ENCODE data around the gene SLC4A3.

SLC4A3 gene

DNA sequence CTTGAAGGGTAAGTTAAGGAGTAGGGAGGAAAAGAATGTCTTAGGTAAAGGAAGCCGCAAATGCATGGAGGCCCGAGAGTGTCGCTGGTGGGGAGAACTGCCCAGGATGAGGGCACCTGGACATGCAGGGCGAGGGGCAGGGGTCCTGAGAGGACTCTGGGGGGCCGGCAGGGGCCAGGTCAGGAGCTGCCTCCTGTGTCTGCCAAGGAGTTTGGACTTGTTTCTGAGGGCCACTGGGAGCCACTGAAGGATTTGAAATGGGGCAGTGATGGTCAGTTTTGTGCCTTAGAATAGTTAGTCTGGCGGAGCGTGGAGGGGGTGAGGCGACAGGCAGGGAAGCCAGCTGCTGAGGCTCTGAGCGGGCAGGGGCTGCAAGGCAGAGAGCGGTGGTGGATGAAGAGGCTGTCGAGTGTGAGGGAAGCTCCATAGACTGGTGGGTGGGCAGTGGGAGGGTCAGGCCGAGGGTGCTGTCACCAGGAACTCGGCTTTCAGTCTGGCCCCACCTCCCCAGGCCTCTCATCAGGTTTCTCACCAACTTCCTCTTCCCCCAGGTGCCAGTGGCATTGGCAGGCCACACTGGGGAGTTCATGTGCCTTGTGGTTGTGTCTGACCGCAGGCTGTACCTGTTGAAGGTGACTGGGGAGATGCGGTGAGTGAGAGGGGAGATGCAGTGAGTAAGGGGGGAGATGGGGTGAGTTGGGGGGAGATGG is 14.7 kb upstream of the SLC4A3 start:
- no peak for DNase-seq

DNA sequence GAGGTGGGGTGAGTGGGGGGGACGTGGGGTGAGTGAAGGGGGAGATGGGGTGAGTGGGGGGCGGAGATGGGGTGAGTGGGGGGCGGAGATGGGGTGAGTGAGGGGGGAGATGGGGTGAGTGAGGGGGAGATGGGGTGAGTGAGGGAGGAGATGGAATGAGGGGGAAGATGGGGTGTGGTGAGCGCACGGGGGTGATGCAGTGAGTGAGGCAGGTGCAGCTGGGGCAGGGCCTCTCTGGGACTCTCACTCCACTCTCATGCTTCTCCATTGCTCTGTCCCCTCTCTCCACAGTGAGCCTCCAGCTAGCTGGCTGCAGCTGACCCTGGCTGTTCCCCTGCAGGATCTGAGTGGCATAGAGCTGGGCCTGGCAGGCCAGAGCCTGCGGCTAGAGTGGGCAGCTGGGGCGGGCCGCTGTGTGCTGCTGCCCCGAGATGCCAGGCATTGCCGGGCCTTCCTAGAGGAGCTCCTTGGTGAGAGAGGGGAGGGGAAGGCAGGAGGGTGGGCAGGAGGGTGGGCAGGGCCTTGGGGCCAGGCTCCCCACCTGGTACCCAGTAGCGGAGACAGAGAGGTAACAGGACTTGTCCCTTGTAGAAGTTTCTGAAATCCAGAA is 13.9 kb upstream of the SLC4A3 start:
- no peak for DNase-seq

DNA sequence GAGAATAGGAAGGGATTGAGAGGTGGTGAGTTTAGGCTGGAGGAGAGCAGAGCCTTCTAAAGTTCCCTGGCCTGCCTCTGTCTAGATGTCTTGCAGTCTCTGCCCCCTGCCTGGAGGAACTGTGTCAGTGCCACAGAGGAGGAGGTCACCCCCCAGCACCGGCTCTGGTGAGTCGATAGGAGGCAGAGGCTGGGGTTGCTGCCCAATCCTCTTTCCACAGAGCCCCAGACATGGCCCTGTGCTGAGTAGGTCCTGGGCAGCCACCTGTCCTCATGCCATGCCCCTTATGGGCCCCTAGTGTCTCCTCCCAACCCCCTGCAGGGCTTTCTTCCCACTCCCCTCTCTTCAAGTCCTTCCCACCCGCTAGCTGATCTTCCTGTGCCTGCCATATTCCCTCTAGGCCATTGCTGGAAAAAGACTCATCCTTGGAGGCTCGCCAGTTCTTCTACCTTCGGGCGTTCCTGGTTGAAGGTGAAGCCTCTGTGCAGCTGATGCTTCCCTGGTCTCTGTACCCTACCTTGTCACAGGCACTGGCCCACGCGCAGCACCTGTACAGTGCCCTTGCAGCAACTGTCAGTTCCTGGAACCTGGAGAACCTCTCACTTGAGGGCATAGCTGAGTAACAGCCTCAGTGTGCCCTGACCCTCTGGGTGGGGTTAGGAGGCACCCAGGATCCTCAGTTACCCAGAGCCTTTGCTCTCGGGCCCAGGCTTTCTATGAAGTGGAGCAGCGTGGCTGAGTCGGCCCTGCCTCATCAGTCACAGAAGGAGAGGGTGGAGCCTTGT is 13.2 kb upstream of the SLC4A3 start:
- no peak for DNase-seq

DNA sequence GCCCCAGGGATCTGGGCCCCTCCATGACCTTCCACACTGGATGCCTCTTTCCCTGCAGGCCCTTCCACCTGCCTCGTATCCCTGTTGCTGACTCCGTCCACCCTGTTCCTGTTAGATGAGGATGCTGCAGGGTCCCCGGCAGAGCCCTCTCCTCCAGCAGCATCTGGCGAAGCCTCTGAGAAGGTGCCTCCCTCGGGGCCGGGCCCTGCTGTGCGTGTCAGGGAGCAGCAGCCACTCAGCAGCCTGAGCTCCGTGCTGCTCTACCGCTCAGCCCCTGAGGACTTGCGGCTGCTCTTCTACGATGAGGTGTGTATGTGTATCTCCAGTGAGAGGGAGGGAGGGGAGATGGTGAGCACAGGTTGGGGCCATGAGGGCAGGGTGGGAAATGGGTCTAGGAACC is 12.4 kb upstream of the SLC4A3 start:
- no peak for DNase-seq

DNA sequence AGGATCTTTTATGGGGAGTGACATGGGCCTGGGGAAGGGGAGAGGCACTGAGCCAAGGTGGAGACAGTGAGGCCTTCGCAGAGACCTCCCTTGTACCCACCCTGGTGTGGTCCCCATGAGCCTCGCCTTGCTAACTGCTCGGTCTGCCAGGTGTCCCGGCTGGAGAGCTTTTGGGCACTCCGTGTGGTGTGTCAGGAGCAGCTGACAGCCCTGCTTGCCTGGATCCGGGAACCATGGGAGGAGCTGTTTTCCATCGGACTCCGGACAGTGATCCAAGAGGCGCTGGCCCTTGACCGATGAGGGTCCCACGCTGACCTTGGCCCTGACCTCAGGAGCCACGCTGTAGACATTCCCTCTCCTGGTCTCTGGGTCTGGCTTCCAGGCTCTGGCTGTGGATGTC is 11.5 kb upstream of the SLC4A3 start:
- no peak for DNase-seq

DNA sequence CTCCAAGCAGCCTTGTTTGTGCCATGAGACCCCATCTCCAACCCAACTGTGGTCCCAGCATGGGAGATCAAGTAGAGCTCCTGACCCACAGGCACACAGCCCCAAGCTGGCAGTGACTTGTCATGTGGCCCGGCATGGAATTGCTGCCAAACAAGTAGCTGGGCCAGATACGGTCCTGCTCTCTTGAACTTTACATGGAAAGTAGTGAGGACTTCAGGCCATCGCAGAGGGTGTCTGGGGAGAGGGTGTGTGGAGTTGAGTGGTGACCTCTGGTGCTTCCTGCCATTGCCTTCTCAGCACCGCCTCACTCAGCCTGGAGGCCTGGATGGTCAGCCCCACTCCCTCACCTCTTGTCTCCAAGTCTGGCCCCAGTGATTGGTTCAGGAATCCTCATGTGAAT is 10.9 kb upstream of the SLC4A3 start:
- DNase-seq = no peak

DNA sequence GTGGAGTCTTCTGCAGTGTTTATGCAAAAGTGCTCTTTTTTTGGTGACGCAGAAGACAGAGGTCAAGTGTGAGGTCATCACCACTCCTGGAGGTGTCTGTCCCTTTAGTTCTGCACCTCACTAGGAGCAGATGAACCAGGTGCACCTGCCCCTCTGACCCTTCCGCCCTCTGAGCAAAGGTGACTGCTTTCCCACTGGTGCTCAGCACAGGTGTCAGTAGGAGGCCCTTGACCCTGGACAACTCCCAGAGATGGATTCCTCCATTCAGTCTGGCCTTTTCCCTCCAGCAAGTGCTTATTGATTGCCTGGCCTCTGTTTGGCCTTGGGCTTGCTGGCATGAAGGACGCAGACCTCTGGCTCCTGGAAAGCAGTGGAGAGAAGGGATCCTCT is 8.7 kb upstream of the SLC4A3 start:
- no peak for DNase-seq

DNA sequence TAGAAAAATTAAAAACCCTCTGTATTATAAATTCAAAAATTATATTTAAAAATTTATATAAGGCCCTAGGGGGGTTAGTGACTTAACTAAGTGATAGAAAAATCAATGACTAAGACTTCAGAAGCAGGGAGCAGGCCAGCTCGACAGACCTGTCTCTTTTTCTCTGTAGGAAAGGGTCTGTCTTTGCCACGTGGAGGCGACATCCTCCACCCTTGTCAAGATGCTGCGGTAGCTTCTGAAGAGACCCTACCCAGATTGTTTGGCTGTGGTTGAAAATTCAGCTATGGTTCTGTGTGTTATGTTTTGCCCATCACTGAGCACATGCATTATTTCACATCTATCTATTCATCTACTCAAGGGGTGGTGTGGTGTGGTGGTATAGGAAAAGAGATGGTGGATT is 8.2 kb upstream of the SLC4A3 start:
- peak; percentile 20 for DNase-seq

DNA sequence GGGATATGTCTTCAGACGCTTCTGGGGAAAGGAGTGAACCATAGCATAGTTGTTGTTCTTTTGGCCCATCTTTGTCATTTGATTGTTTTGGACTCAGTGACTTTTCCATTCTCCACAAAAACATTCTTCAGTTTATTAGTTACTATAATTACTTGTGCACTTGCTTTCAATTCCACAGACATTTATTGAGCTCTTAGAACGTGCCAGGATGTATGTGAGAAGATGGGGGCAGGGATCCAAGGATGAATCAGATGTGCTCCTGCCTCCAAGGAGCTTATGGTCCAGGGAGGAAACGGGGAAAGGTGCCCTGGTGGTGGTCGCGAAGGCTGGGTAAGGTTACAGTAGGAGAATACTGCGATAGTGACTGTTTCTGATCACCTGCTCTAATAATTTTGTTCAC is 6.9 kb upstream of the SLC4A3 start:
- no peak for DNase-seq

DNA sequence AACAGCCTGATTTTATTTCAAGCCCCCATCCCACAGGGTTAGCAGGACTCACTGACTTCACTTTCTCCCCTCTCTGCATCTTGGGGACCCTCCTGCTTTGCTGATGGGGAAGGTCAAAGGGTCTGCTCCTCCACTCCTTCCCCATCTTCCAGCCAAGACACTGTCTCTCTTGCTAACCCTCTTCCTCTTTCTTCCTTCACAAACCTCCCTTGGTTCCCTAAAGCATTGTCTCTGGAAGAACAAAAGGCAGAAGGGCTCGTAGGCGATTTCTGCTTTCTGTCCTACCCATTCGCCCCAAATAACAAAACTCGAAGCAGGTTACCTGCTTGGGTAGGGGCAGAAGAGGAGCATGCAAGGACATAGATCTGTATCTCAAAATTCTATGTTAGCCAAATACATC is 5.5 kb upstream of the SLC4A3 start:
- DNase-seq = no peak

DNA sequence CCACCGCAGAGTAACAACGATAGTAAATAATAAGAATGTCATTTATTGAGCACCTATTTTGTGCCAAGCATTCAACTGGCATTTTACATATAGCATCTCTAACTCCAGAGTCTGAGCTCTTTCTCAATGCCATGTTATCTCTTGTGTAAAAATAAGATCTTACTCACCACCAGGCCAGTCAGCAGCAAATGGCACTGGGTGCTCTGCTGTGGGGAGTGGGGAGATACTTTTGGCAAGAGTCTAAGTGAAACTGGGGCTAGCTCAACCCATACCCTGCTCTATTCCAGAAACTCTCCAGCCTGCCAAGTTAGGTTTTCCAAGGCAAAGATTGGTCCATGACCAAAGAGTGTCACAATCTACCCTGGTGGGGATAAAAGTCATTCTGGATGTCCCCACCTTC is 5.0 kb upstream of the SLC4A3 start:
- no peak for DNase-seq

DNA sequence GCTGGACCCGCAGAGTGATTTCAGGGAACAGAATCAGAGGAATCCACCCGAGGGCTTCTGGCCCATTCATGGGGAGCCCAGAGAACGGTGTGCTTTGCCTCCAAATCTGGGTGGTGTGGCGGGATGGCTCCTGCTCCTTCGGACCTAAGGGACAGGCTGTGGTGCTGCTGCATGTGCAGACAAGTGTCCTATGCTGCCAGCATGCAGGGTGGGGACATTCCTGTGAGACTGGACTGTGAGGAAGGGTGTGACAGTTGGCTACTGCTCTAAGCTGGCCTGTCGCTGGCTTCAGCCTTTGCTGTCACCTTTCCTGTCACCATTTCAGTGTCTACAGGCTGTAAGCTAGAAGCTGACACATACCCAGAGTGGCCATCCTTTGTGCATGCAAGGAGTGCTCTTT is 2.9 kb upstream of the SLC4A3 start:
- no peak for DNase-seq

DNA sequence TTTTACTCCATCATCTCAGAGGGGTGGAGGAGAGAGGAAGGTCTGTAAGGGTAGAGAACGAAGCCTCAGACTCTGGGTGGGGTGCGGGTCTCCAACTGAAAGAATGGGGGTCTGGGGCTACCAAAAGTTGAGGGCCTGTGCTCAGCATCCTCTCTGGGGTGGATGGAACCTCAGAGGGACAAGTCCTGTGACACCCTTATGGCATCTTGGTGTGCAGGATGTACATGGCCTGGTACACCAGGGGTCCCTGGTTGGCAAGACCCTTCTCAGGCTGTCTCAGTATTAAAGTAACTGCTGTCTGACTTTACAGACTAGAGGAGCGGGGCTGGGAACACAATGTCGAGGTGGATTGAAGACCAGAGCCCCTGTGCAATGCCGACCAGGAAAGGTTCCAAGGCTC is 2.3 kb upstream of the SLC4A3 start:
- no peak for DNase-seq

DNA sequence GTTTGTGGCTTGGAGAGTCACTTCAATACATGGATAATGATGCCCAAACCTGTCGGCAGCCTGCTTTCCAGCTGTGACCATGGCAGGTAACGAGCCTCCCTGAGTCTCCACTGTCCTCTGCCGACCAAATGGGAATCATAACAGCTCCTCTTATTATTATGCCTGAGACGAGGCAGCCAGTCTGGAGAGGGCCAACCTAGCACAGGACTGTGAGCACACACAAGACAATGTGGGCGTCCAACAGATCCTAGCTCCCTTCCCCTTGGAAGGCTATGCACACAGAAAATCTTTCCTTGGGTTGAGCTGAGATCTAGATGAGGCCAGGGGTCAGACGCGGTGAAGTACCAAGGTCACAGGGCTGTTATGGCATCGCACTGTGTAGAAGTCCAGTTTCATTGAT is 890 bp upstream of the SLC4A3 start:
- DNase-seq = no peak

DNA sequence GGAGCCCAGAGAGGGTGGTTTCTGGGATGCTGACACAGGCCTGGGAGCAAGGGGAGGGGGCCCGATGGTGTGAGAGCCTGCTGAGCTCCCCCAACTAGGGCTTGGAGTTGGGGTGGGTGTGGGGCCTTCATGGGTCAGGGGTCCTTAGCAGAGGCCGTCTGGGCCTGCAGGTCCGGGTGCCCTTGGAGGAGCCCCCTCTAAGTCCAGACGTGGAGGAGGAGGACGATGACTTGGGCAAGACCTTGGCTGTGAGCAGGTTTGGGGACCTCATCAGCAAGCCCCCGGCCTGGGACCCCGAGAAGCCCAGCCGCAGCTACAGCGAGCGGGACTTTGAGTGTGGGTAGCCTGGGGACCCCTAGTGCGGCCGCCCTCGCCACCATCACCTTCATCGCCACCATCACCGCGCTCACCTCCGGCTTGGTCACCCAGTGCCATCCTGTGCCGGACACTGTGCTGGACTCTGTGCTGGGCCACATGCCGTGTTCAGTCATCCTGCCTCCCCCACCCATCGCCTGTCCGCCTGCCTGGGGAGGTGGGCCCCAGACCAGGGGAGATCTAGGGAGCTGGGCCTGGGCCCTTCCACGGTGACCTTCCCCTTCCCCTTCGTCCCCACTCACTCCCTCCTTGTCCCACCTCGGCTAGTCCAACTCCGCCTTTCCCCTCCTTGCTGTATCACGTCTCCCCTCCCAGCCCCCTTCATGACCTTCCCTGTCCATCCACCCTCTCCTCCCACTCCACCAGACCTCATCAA is 980 bp downstream of the SLC4A3 start:
- no peak for DNase-seq

DNA sequence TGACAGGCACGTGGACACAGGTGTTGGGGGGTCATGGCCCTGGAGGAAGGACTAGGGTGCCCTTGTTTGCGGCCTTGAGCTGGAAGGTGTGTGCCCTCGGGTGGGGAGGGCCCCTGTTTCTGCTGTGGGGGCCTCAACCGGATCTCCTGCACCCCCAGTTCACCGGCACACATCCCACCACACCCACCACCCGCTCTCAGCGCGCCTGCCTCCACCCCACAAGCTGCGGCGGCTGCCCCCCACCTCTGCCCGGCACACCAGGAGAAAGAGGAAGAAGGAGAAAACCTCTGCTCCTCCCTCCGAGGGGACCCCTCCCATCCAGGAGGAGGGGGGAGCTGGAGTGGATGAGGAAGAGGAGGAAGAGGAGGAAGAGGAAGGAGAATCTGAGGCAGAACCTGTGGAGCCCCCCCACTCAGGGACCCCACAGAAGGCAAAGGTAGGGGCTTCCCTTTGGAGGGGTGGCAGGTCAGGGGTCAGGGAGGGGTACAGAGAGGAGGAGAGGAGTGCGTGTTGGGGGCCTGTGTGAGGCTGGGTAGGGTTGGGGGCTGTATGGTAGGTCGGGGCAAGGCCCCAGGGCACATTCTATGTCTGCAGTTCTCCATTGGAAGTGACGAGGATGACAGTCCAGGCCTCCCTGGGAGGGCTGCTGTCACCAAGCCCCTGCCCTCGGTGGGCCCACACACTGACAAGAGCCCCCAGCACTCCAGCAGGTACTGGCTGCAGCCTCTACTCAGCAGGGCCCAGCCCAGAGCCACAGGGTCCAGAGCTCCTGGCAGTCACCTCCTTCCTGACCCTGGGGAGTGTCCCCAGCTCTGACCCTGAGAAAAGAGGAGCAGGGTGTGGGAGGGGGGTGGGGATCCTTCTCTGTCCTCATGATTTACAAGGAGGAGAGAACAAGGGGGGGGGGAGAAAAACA is 1.8 kb downstream of the SLC4A3 start:
- DNase-seq = no peak

DNA sequence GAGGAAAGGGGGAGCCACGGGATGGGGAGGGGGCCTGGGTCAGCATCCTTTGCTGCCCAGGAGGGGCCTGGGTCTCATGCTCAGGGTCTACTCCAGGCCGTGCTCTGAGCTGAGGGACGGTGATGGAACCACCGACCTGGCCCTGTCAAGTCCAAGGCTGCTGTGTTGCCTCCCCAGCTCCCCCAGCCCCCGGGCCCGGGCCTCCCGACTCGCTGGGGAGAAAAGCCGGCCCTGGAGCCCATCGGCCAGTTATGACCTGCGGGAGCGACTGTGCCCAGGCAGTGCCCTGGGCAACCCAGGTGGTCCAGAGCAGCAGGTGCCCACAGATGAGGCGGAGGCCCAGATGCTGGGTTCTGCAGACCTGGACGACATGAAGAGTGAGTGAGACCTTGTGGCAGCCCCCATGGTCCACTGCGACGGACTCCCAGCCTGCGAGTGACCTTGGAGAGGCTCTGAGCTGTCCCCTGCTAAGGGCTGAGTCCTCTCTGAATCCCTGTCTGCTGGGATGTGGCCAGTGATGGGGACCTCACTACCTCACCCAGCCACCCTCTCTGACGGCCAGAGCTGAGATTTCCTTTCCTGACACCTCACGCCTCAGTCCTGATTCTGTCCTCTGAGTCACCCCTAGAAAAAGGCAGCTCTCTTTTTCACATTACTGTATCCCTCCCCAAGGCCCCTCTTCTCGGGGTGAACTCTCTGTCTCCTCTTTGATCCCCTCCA is 2.7 kb downstream of the SLC4A3 start:
- DNase-seq = no peak

DNA sequence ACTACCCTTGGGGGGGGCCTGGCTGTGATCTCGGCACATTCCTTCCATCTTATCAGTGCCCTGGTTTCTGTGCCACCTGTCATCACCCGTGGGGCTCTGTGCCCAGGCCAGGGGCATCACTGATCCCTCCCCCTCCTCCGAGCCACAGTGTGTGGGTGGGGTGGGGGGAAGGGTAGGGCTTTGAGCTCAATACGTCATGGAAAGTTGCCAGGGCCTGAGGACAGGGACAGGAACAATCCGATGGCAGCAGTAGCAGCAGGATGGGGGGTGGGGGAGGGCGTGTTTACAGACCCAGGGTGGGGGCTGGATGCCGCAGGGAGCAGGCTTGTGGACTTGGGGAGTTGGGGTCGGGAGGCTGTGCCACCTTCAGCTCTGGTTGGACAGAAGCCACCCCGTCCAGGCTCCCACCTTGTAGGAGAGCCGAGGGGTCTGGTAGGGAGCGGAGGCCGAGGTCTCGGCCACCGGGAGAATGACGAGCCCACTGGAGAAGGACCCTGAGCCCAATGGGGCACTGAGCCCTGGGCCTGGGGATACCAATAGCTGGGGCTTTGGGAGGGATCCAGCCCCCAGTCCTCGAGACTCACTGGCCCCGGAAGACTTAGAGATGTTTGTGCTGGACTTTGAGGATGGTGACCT is 3.5 kb downstream of the SLC4A3 start:
- no peak for DNase-seq

DNA sequence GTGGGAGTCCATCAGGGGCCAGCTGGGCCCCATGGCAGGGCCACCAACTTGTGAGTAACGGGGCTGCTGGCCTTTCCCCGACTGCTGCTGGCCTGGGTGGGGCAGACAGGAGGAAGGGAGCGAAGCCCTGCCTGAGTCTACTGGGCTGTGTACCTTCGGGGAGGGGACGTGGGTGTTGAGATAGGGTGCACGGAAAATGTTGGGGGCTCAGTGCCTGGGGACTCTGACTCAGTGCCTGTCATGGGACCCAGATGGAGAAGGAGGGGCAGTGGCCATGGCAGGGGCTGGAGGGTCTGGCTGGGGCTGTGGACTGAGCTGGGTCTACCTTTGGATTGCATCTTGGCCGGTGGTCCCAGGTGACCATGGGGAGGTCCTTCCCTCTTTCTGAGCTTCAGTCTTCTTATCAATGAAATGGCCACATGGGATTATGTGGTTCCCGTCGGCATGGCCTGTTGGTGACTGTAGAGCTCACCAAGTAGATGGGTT is 4.0 kb downstream of the SLC4A3 start:
- DNase-seq = no peak

DNA sequence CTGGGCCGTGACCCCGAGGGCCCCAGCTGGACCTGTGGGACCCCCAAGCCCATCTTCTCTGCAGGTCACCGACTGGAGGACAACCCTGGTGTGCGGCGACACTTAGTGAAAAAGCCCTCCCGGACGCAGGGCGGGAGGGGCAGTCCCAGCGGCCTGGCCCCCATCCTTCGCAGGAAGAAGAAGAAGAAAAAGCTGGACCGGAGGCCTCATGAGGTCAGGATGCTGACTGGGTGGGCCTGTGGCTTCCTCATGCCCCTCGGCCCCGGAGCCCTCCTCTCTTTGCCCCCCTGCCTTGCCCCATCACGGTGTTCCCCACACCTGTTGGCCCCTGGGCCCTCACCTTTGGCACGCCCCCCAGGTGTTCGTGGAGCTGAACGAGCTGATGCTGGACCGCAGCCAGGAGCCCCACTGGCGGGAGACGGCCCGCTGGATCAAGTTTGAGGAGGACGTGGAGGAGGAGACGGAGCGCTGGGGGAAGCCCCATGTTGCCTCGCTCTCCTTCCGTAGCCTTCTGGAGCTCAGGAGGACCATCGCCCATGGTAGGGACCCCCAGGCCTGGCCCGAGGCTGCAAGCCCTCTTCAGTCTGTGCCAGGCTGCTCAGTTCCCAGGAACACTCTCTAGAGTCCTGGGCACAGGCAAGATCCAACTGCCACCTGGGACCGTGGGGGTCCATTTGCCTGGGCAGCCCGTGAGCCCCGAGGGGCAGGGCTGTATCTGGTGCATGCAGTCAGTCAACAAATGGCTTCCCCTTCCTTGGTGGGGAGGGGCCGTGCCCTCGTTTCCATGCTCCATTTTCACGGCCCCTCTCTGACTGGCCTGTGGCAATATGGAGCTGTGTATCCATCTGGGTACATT is 4.7 kb downstream of the SLC4A3 start:
- DNase-seq = no peak
